ENCODE measurements around the gene TBX21. TPM values are rescaled to one million over a fixed set of nuclear protein-coding genes. Genes with fewer than 3 reads are reported as not detected.

The TBX21 gene
- total and polyA plus RNA-seq, 12 donors = 0.07 to 2.0 (median 0.21) TPM; not detected in 4

- DNase-seq = no peak
- H3K27ac ChIP-seq = no peak overlapping the region
- peaks cover 0 to 27% (median 3%) of the 10 kb centered on the region in 9 donors for H3K4me1 ChIP-seq
- intact Hi-C loops (cut with DNase I) = no loop called here
- TF ChIP-seq, protein P1, sequence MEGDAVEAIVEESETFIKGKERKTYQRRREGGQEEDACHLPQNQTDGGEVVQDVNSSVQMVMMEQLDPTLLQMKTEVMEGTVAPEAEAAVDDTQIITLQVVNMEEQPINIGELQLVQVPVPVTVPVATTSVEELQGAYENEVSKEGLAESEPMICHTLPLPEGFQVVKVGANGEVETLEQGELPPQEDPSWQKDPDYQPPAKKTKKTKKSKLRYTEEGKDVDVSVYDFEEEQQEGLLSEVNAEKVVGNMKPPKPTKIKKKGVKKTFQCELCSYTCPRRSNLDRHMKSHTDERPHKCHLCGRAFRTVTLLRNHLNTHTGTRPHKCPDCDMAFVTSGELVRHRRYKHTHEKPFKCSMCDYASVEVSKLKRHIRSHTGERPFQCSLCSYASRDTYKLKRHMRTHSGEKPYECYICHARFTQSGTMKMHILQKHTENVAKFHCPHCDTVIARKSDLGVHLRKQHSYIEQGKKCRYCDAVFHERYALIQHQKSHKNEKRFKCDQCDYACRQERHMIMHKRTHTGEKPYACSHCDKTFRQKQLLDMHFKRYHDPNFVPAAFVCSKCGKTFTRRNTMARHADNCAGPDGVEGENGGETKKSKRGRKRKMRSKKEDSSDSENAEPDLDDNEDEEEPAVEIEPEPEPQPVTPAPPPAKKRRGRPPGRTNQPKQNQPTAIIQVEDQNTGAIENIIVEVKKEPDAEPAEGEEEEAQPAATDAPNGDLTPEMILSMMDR (IDR thresholded peaks at IDR 0.05) = no peak
- H3K4me3 ChIP-seq = no peak overlapping the region
- H3K36me3 ChIP-seq = peaks cover 0 to 65% (median 33%) of the 10 kb centered on the region in 9 donors
- no peak for ATAC-seq
- H3K9me3 ChIP-seq = no peaks in the 10 kb centered on the region
- H3K27me3 ChIP-seq = no peaks in the 10 kb centered on the region
- WGBS, 2 donors = 91 to 95% methylated on average over 4 of the region's 4 CpGs
Observed at GRCh38 chr17:47685556-47686275, 47.3 kb upstream of the TBX21 start.

DNA sequence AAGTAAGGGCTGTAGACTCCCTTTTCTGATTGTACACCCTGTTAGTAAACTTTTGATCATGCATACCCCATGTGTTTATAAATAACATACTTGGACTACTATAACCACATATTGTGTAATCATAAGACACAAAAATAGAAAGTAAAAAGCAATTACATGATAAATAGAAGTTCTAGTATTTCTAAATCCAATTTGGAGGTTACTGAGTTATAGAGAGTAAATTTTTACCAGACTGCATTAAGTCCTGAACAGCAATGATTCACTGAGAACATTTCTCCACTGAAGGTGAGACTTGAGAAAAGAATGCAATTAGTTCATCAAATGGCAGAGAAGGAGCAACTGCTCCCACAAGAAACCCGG, 46.8 kb upstream of the TBX21 start:
- no peak for ATAC-seq
- DNase-seq = no peak
- H3K27ac ChIP-seq = peak overlapping the region in 2 of 10 donors; percentile 24 to 26
- peaks cover 0 to 27% (median 3%) of the 10 kb centered on the region in 9 donors for H3K4me1 ChIP-seq
- no peaks in the 10 kb centered on the region for H3K9me3 ChIP-seq
- H3K27me3 ChIP-seq = no peaks in the 10 kb centered on the region
- no peak overlapping the region for H3K4me3 ChIP-seq
- WGBS, 2 donors = 83 to 94% methylated on average over 1 of the region's 1 CpG
- TF ChIP-seq, protein P1 (IDR thresholded peaks at IDR 0.05) = no peak
- H3K36me3 ChIP-seq = peaks cover 0 to 60% (median 30%) of the 10 kb centered on the region in 9 donors
- intact Hi-C loops (cut with DNase I) = no loop called here

DNA sequence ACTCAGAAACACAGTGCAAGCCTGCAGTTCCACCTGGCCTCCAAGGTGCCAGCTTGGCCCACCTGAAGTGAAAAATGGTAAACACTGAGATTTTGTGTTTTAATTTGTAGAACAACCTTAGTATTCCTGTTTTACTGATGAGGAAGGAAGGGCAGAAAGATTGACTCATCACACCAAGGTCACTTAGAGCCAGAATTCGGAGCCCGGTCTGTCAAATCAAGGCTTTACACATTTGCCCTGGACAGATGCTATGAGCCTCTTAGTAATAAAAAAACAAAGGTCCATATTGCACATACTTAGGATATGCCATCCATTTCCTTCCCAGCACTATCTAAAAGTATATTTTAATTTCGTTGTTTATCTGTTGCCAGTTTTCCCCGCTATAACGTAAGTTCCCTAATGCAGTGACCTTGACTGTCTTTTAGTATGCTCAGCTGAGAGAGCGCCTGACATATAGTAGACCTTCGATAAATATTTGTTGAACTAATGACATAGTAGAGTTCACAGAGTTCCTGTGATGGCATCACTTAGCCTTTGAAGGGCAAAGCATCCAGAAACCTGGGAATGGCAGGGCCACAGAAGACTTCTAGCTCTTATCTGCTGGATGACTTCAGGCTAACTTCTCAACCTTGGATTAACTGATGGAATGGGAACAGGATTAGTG, 46.2 kb upstream of the TBX21 start:
- TF ChIP-seq, protein P1 (IDR thresholded peaks at IDR 0.05) = no peak
- Histone ChIP-seq H3K4me3 (no peak overlapping the region), H3K4me1 (peaks cover 0 to 27% (median 3%) of the 10 kb centered on the region in 9 donors), H3K27me3 (no peaks in the 10 kb centered on the region), H3K9me3 (no peaks in the 10 kb centered on the region), H3K27ac (peak overlapping the region in 2 of 10 donors; percentile 24 to 26), H3K36me3 (peaks cover 0 to 55% (median 24%) of the 10 kb centered on the region in 9 donors)
- no peak for ATAC-seq
- no peak for DNase-seq
- intact Hi-C loops (cut with DNase I) = no loop called here
- 85% methylated on average over 7 of the region's 7 CpGs for WGBS, 2 donors

GRCh38 chr17:47687328-47687690, 45.7 kb upstream of the TBX21 start:
- DNase-seq (no peak), ATAC-seq (no peak)
- intact Hi-C loops (cut with DNase I) = no loop called here
- Histone ChIP-seq H3K27me3 (no peaks in the 10 kb centered on the region), H3K4me1 (peaks cover 0 to 31% (median 5%) of the 10 kb centered on the region in 9 donors), H3K9me3 (no peaks in the 10 kb centered on the region), H3K36me3 (peaks cover 0 to 49% (median 19%) of the 10 kb centered on the region in 9 donors), H3K4me3 (no peak overlapping the region), H3K27ac (no peak overlapping the region)
- TF ChIP-seq, protein P1 (IDR thresholded peaks at IDR 0.05) = no peak

Data from heart right ventricle (tissue), 16 donors.